ENCODE data around the gene ST8SIA5.

GRCh38 chr18:46754188-46754587 lies 2.7 kb downstream of the ST8SIA5 start:
- TF ChIP-seq, protein P1, sequence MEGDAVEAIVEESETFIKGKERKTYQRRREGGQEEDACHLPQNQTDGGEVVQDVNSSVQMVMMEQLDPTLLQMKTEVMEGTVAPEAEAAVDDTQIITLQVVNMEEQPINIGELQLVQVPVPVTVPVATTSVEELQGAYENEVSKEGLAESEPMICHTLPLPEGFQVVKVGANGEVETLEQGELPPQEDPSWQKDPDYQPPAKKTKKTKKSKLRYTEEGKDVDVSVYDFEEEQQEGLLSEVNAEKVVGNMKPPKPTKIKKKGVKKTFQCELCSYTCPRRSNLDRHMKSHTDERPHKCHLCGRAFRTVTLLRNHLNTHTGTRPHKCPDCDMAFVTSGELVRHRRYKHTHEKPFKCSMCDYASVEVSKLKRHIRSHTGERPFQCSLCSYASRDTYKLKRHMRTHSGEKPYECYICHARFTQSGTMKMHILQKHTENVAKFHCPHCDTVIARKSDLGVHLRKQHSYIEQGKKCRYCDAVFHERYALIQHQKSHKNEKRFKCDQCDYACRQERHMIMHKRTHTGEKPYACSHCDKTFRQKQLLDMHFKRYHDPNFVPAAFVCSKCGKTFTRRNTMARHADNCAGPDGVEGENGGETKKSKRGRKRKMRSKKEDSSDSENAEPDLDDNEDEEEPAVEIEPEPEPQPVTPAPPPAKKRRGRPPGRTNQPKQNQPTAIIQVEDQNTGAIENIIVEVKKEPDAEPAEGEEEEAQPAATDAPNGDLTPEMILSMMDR (IDR thresholded peaks at IDR 0.05; ENCODE audit: borderline replicate concordance, extremely low read depth, low read length, poor library complexity, severe bottlenecking) = no peak
- no peak for TF ChIP-seq EZH2 (IDR thresholded peaks at IDR 0.05; ENCODE audit: borderline replicate concordance, low read depth, low read length, severe bottlenecking)
